ENCODE measurements around the gene GRID2.

GRCh38 chr4:92809381-92809780, 505.6 kb downstream of the GRID2 start:
- TF ChIP-seq CTCF (IDR thresholded peaks at IDR 0.05) (no peak), EZH2phosphoT487 (IDR thresholded peaks at IDR 0.05) (no peak), EZH2 (IDR thresholded peaks at IDR 0.05) (no peak)
